ENCODE measurements around the gene HSP90AB1.
A peak's percentile ranks its signal among the peaks of the same experiment; 100 is the strongest.

The HSP90AB1 gene

GRCh38 chr6:44255871-44256774, 9.2 kb downstream of the HSP90AB1 start:
- peak in 3 of 6 experiments; percentile 16 to 31 (median 21) for DNase-seq

- DNase-seq, result no peak
Observed at GRCh38 chr6:44256775-44257024, 9.8 kb downstream of the HSP90AB1 start.

- peak; percentile 32 to 75 (median 58) for DNase-seq
Observed at GRCh38 chr6:44257025-44257752, 10.3 kb downstream of the HSP90AB1 start, which contains the start of gene SLC35B2. Gene SLC35B2, minus strand, starts transcription at chr6:44257528. Its CDS starts 118 bp downstream, at chr6:44257410.

GRCh38 chr6:44257753-44258324, 10.9 kb downstream of the HSP90AB1 start:
- no peak for DNase-seq

GRCh38 chr6:44258325-44258863, 11.5 kb downstream of the HSP90AB1 start:
- DNase-seq, result no peak

- no peak for DNase-seq
Observed at GRCh38 chr6:44258921-44259320, 12.0 kb downstream of the HSP90AB1 start.

GRCh38 chr6:44260011-44260410, 13.1 kb downstream of the HSP90AB1 start:
- DNase-seq, result no peak

GRCh38 chr6:44260451-44261297, 13.8 kb downstream of the HSP90AB1 start:
- DNase-seq, result no peak

- DNase-seq, result no peak
Observed at GRCh38 chr6:44261581-44261980, 14.7 kb downstream of the HSP90AB1 start.

GRCh38 chr6:44262467-44263353, 15.8 kb downstream of the HSP90AB1 start:
- DNase-seq, result no peak

GRCh38 chr6:44263354-44264100, 16.6 kb downstream of the HSP90AB1 start:
- peak in 2 of 6 experiments; percentile 18 to 43 for DNase-seq

GRCh38 chr6:44264154-44265006, 17.5 kb downstream of the HSP90AB1 start:
- peak in 3 of 6 experiments; percentile 17 to 41 (median 29) for DNase-seq

GRCh38 chr6:44265007-44265721, 18.3 kb downstream of the HSP90AB1 start, which contains the start of gene NFKBIE:
Gene NFKBIE, minus strand, starts transcription at chr6:44265551. Its CDS starts 205 bp downstream, at chr6:44265346.
- DNase-seq, result peak; percentile 87 to 97 (median 91)

- DNase-seq, result no peak
Observed at GRCh38 chr6:44265722-44266233, 18.9 kb downstream of the HSP90AB1 start.

- no peak for DNase-seq
Observed at GRCh38 chr6:44266347-44266746, 19.4 kb downstream of the HSP90AB1 start.

- no peak for DNase-seq
Observed at GRCh38 chr6:44267252-44267651, 20.4 kb downstream of the HSP90AB1 start.

- DNase-seq, result peak; percentile 22 to 68 (median 52)
Observed at GRCh38 chr6:44268095-44268628, 21.3 kb downstream of the HSP90AB1 start.
